ENCODE measurements around the gene BRI3BP.

BRI3BP gene

DNA sequence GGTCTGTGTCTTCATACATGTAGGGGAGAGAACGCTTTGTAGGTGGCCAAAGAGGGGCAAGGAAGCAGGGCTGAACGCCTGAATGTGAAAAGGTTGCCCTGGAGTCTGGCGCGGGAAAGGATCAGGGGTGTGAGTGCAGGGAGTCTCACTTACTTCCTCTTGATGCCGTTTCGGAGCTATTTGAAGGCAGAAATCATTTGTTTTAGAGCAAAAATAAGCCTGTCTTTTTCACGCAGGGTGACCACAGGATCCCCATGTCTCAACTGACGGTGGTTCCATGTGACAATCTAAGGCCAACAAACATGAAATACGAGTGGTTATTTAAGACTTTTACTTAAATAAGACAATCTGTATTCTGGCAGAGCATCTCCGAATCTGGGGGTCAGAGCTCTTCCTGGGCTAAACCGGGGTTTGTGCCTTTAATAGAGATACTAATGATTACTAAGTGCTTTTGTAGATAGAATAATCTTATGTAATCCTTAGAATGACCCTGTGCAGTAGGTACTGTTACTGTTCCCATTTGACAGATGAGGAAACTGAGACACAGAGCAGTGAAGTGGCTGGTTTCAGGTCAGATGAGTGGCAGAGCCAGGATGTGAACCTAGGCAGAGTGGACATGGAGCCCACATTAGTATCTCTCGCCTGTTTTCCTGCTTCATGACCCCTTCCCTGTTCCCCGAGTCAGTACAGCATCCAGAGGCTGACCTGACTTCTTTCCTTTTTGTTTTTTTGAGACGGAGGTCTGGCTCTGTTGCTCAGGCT, 1.9 kb downstream of the BRI3BP start:
- H3K36me3 Mint-ChIP-seq (ENCODE audit: low read depth): peaks cover 21% of the 10 kb centered on the region
- peak overlapping the region; percentile 89 for H3K27ac Mint-ChIP-seq
- H3K27me3 Mint-ChIP-seq: no peaks in the 10 kb centered on the region
- H3K4me3 Mint-ChIP-seq: peak overlapping the region; percentile 95
- H3K4me1 Mint-ChIP-seq (ENCODE audit: low read depth): peaks cover 29% of the 10 kb centered on the region
- no peaks in the 10 kb centered on the region for H3K9me3 Mint-ChIP-seq

DNA sequence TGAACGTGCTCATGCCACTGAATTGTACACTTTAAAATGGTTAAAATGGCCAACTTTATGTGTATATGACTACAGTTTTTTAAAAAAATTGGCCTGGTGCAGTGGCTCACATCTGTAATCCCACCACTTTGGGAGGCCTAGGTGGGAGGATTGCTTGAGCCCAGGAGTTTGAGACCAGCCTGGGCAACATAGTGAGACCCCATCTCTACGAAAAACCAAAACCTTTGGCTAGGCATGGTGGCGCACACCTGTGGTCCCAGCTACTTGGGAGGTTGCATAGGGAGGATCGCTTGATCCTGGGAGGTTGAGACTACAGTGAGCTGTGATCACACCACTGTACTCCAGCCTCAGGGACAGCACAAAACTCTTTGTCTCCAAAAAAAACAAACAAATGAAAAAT, 5.3 kb downstream of the BRI3BP start:
- no peak overlapping the region for H3K4me3 Mint-ChIP-seq
- peaks cover 25% of the 10 kb centered on the region for H3K4me1 Mint-ChIP-seq (ENCODE audit: low read depth)
- no peak overlapping the region for H3K27ac Mint-ChIP-seq
- no peaks in the 10 kb centered on the region for H3K27me3 Mint-ChIP-seq
- no peaks in the 10 kb centered on the region for H3K9me3 Mint-ChIP-seq
- peaks cover 41% of the 10 kb centered on the region for H3K36me3 Mint-ChIP-seq (ENCODE audit: low read depth)

- H3K4me1 Mint-ChIP-seq (ENCODE audit: low read depth): peaks cover 11% of the 10 kb centered on the region
- H3K4me3 Mint-ChIP-seq: no peak overlapping the region
- peaks cover 42% of the 10 kb centered on the region for H3K36me3 Mint-ChIP-seq (ENCODE audit: low read depth)
- H3K27ac Mint-ChIP-seq: no peak overlapping the region
- H3K9me3 Mint-ChIP-seq: no peaks in the 10 kb centered on the region
- H3K27me3 Mint-ChIP-seq: no peaks in the 10 kb centered on the region
Measured at GRCh38 chr12:125001636-125002035, 8.2 kb downstream of the BRI3BP start.

- Mint-ChIP-seq H3K9me3 (no peaks in the 10 kb centered on the region), H3K27ac (no peak overlapping the region), H3K4me3 (no peak overlapping the region), H3K36me3 (ENCODE audit: low read depth) (peaks cover 46% of the 10 kb centered on the region), H3K27me3 (no peaks in the 10 kb centered on the region), H3K4me1 (ENCODE audit: low read depth) (peaks cover 7% of the 10 kb centered on the region)
Measured at GRCh38 chr12:125003021-125003420, 9.6 kb downstream of the BRI3BP start.

DNA sequence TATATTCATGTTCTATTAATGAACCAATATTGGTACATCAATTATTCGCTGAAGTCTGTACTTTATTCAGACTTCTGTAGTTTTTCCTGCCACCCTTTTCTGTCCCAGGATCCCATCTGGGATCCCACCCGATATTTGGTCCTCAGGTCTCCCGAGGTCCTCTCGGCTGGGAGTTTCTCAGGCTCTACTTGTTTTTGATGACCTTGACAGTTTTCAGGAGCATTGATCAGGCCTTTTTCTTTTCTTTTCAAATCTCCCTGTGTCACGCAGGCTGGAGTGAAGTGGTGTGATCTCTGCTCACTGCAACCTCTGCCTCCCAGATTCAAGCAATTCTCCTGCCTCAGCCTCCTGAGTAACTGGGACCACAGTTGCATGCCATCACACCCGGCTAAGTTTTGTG, 11.2 kb downstream of the BRI3BP start:
- no peaks in the 10 kb centered on the region for H3K27me3 Mint-ChIP-seq
- no peak overlapping the region for H3K4me3 Mint-ChIP-seq
- peaks cover 5% of the 10 kb centered on the region for H3K4me1 Mint-ChIP-seq (ENCODE audit: low read depth)
- H3K27ac Mint-ChIP-seq: no peak overlapping the region
- H3K9me3 Mint-ChIP-seq: no peaks in the 10 kb centered on the region
- H3K36me3 Mint-ChIP-seq (ENCODE audit: low read depth): peaks cover 38% of the 10 kb centered on the region

DNA sequence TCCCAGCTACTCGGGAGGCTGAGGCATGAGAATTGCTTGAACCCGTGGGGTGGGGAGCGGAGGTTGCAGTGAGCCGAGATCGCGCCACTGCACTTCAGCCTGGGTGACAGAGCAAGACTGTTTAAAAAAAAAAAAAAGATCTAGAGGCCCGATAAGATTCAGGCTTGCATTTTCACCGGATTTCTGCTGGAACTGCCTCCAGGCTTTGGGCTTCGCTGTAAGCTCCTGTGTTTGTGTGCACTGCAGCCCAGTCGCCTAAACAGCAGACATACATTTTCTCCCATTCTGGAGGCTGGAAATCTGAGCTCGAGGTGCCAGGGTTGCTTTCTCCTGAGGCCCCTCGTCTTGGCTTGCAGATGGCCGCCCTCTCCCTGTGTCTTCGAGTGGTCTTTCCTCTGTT, 12.2 kb downstream of the BRI3BP start:
- Mint-ChIP-seq H3K27ac (no peak overlapping the region), H3K36me3 (ENCODE audit: low read depth) (peaks cover 35% of the 10 kb centered on the region), H3K4me1 (ENCODE audit: low read depth) (peaks cover 5% of the 10 kb centered on the region), H3K27me3 (no peaks in the 10 kb centered on the region), H3K9me3 (no peaks in the 10 kb centered on the region), H3K4me3 (no peak overlapping the region)

DNA sequence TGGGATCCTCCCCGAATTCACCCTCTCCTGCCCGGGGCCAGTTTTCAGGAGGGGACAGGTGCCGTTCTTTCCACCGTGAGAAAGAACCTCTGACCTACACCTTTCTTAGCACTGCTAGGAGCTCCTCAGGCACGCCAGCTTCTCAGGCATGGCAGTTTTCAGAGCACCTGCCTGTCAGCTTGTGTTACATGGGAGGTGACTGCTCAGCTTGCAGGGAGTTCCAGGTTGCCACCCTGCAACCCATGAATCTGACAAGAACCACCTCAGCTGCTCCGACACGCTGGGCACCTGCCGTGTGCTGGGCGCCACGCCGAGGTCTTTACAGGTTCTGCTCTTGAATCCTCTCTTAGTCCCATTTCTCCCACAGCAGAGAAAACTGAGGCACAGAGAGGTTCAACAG, 12.9 kb downstream of the BRI3BP start:
- Mint-ChIP-seq H3K4me1 (ENCODE audit: low read depth) (peaks cover 5% of the 10 kb centered on the region), H3K27me3 (no peaks in the 10 kb centered on the region), H3K9me3 (no peaks in the 10 kb centered on the region), H3K4me3 (no peak overlapping the region), H3K36me3 (ENCODE audit: low read depth) (peaks cover 34% of the 10 kb centered on the region), H3K27ac (no peak overlapping the region)

GRCh38 chr12:125013816-125014442, 20.5 kb downstream of the BRI3BP start:
- no peak overlapping the region for H3K4me3 Mint-ChIP-seq
- H3K9me3 Mint-ChIP-seq: no peaks in the 10 kb centered on the region
- no peaks in the 10 kb centered on the region for H3K4me1 Mint-ChIP-seq (ENCODE audit: low read depth)
- H3K36me3 Mint-ChIP-seq (ENCODE audit: low read depth): peaks cover 40% of the 10 kb centered on the region
- H3K27ac Mint-ChIP-seq: no peak overlapping the region
- H3K27me3 Mint-ChIP-seq: no peaks in the 10 kb centered on the region

DNA sequence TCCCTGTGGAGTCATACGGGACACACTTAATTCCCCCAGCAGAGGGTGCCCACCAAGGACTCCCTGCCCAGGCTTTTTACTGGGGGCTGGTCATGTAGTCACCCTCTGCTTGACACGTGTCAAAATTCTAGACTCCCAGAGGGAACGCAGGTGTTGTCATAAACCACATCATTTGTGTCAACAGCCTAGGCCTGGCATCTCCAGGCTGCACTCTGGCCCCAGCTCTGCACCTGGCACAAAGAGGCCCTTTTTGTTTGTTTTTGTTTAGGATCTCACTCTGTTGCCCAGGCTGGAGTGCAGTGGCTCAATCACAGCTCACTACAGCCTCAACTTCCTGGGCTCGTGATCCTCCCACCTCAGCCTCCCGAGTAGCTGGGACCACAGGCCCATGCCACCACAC, 21.1 kb downstream of the BRI3BP start:
- Mint-ChIP-seq H3K36me3 (ENCODE audit: low read depth) (peaks cover 46% of the 10 kb centered on the region), H3K4me1 (ENCODE audit: low read depth) (no peaks in the 10 kb centered on the region), H3K27me3 (no peaks in the 10 kb centered on the region), H3K27ac (no peak overlapping the region), H3K4me3 (no peak overlapping the region), H3K9me3 (no peaks in the 10 kb centered on the region)

GRCh38 chr12:125015680-125016310, 22.4 kb downstream of the BRI3BP start:
- Mint-ChIP-seq H3K36me3 (ENCODE audit: low read depth) (peaks cover 50% of the 10 kb centered on the region), H3K9me3 (no peaks in the 10 kb centered on the region)

GRCh38 chr12:125017801-125018200, 24.4 kb downstream of the BRI3BP start:
- no peaks in the 10 kb centered on the region for H3K9me3 Mint-ChIP-seq
- H3K36me3 Mint-ChIP-seq (ENCODE audit: low read depth): peaks cover 59% of the 10 kb centered on the region
- no peaks in the 10 kb centered on the region for H3K27me3 Mint-ChIP-seq
- no peaks in the 10 kb centered on the region for H3K4me1 Mint-ChIP-seq (ENCODE audit: low read depth)
- no peak overlapping the region for H3K27ac Mint-ChIP-seq
- no peak overlapping the region for H3K4me3 Mint-ChIP-seq

More at GRCh38 chr12:125015680-125016310, 22.4 kb downstream of the BRI3BP start:
- no peaks in the 10 kb centered on the region for H3K4me1 Mint-ChIP-seq (ENCODE audit: low read depth)
- H3K27me3 Mint-ChIP-seq: no peaks in the 10 kb centered on the region
- no peak overlapping the region for H3K27ac Mint-ChIP-seq
- no peak overlapping the region for H3K4me3 Mint-ChIP-seq

- no peaks in the 10 kb centered on the region for H3K27me3 Mint-ChIP-seq
- H3K27ac Mint-ChIP-seq: no peak overlapping the region
- H3K36me3 Mint-ChIP-seq (ENCODE audit: low read depth): peaks cover 59% of the 10 kb centered on the region
- no peaks in the 10 kb centered on the region for H3K9me3 Mint-ChIP-seq
- no peak overlapping the region for H3K4me3 Mint-ChIP-seq
- no peaks in the 10 kb centered on the region for H3K4me1 Mint-ChIP-seq (ENCODE audit: low read depth)
Measured at GRCh38 chr12:125018356-125018755, 24.9 kb downstream of the BRI3BP start.

DNA sequence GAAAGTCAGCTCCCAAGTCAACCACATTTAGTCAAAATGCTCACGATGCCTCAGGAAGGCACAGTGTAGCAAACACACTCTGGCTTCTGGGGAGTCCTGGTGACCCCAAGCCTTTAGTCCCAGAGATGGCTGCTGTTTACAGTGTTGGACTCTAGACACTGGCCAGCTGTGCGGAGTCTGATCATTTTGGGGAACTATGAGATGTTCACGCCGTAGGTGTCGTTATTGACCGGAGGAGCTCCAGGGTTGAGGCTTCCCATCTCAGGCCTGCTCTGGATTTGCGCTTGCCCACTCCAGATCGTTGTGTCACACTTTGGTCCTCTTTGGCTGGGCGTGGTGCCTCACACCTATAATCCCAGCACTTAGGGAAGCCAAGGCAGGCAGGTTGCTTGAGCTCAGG, 27.7 kb downstream of the BRI3BP start:
- no peak overlapping the region for H3K4me3 Mint-ChIP-seq
- no peaks in the 10 kb centered on the region for H3K9me3 Mint-ChIP-seq
- no peak overlapping the region for H3K27ac Mint-ChIP-seq
- no peaks in the 10 kb centered on the region for H3K27me3 Mint-ChIP-seq
- H3K4me1 Mint-ChIP-seq (ENCODE audit: low read depth): no peaks in the 10 kb centered on the region
- H3K36me3 Mint-ChIP-seq (ENCODE audit: low read depth): peaks cover 56% of the 10 kb centered on the region

DNA sequence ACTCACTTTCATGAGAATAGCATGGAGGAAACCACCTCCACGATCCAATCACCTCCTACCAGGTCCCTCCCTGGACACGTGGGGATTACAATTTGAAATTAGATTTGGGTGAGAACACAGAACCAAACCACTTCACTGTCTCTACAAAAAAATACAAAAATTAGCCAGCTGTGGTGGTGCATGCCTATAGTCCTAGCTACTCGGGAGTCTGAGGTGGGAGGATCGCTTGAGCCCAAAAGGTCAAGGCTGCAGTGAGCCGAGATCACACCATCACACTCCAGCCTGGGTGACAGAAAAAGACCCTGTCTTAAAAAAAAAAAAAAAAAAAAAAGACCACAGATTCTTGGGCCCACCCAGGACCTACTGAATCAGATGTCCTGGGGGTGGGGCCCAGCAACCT, 28.3 kb downstream of the BRI3BP start:
- Mint-ChIP-seq H3K27me3 (no peaks in the 10 kb centered on the region), H3K36me3 (ENCODE audit: low read depth) (peaks cover 60% of the 10 kb centered on the region), H3K9me3 (no peaks in the 10 kb centered on the region)

GRCh38 chr12:125023065-125023464, 29.6 kb downstream of the BRI3BP start:
- no peaks in the 10 kb centered on the region for H3K9me3 Mint-ChIP-seq
- H3K27me3 Mint-ChIP-seq: no peaks in the 10 kb centered on the region
- H3K36me3 Mint-ChIP-seq (ENCODE audit: low read depth): peaks cover 61% of the 10 kb centered on the region
- no peak overlapping the region for H3K27ac Mint-ChIP-seq
- H3K4me3 Mint-ChIP-seq: no peak overlapping the region
- no peaks in the 10 kb centered on the region for H3K4me1 Mint-ChIP-seq (ENCODE audit: low read depth)

More for the DNA sequence above, 28.3 kb downstream of the BRI3BP start:
- Mint-ChIP-seq H3K4me1 (ENCODE audit: low read depth) (no peaks in the 10 kb centered on the region), H3K4me3 (no peak overlapping the region), H3K27ac (no peak overlapping the region)

All from stimulated activated naive CD8-positive, alpha-beta T cell treated with anti-CD3 and anti-CD28 coated beads, Interleukin-15, Interleukin-2, amounts not matched to agents 100 ng/mL and 50 ng/mL, for 24 hours (primary cell).